ENCODE results near the gene RBBP7.

Gene RBBP7

GRCh38 chrX:16852617-16853179, 17.5 kb downstream of the RBBP7 start:
- ChIA-PET POLR2A (interaction anchor here (0.7 kb wide), 1 partner anchor 12 kb away, joined by 3 read pairs; no protein-coding TSS in a partner anchor), CTCF (no interaction called here)
- DNase-seq, result no peak
- WGBS (ENCODE audit: insufficient coverage), result 95% methylated on average over 8 of the region's 12 CpGs
- Histone ChIP-seq H3K27me3 (replicated peaks in 2 of 5; ENCODE audit: control insufficient read depth in 4 of 5, insufficient read depth in 5 of 5, low read length in 4 of 5) (peaks cover 0 to 39% (median 0%) of the 10 kb centered on the region in 5 experiments), H3K4me3 (ENCODE audit: control insufficient read depth in 1 of 7, extremely low read depth in 1 of 7, insufficient read depth in 4 of 7, low read depth in 2 of 7, low read length in 6 of 7) (no peak overlapping the region), H3K9me3 (ENCODE audit: control extremely low read depth in 1 of 5, control insufficient read depth in 4 of 5, insufficient read depth in 2 of 5, low read depth in 1 of 5, low read length in 4 of 5) (peaks cover 0 to 5% (median 0%) of the 10 kb centered on the region in 5 experiments), H3K4me1 (ENCODE audit: control extremely low read depth in 1 of 4, control insufficient read depth in 4 of 4, insufficient read depth in 4 of 4, low read length in 3 of 4) (no peaks in the 10 kb centered on the region), H3K36me3 (ENCODE audit: control insufficient read depth in 4 of 4, insufficient read depth in 4 of 4, low read length in 3 of 4) (peaks cover 11 to 69% (median 25%) of the 10 kb centered on the region in 4 experiments), H3K27ac (ENCODE audit: insufficient read depth in 1 of 2, low read depth in 1 of 2, low read length in 2 of 2, poor library complexity in 1 of 2, severe bottlenecking in 2 of 2) (no peak overlapping the region)

- H3K4me3 ChIP-seq (ENCODE audit: control insufficient read depth in 1 of 7, extremely low read depth in 1 of 7, insufficient read depth in 4 of 7, low read depth in 2 of 7, low read length in 6 of 7), result no peak overlapping the region
- peaks cover 9 to 65% (median 22%) of the 10 kb centered on the region in 4 experiments for H3K36me3 ChIP-seq (ENCODE audit: control insufficient read depth in 4 of 4, insufficient read depth in 4 of 4, low read length in 3 of 4)
- peaks cover 0 to 34% (median 0%) of the 10 kb centered on the region in 5 experiments for H3K27me3 ChIP-seq (replicated peaks in 2 of 5; ENCODE audit: control insufficient read depth in 4 of 5, insufficient read depth in 5 of 5, low read length in 4 of 5)
- no peak overlapping the region for H3K27ac ChIP-seq (ENCODE audit: insufficient read depth in 1 of 2, low read depth in 1 of 2, low read length in 2 of 2, poor library complexity in 1 of 2, severe bottlenecking in 2 of 2)
- DNase-seq, result no peak
- ChIA-PET CTCF (no interaction called here), POLR2A (no interaction called here)
- no CpG with 5 or more reads among the region's 3 CpGs for WGBS (ENCODE audit: insufficient coverage)
- peaks cover 0 to under 1% (median 0%) of the 10 kb centered on the region in 5 experiments for H3K9me3 ChIP-seq (ENCODE audit: control extremely low read depth in 1 of 5, control insufficient read depth in 4 of 5, insufficient read depth in 2 of 5, low read depth in 1 of 5, low read length in 4 of 5)
- no peaks in the 10 kb centered on the region for H3K4me1 ChIP-seq (ENCODE audit: control extremely low read depth in 1 of 4, control insufficient read depth in 4 of 4, insufficient read depth in 4 of 4, low read length in 3 of 4)
These were observed 18.3 kb downstream of the RBBP7 start for GRCh38 chrX:16851827-16852226.

- Histone ChIP-seq H3K36me3 (ENCODE audit: control insufficient read depth in 4 of 4, insufficient read depth in 4 of 4, low read length in 3 of 4) (peaks cover 9 to 64% (median 21%) of the 10 kb centered on the region in 4 experiments), H3K4me1 (ENCODE audit: control extremely low read depth in 1 of 4, control insufficient read depth in 4 of 4, insufficient read depth in 4 of 4, low read length in 3 of 4) (no peaks in the 10 kb centered on the region), H3K27ac (ENCODE audit: insufficient read depth in 1 of 2, low read depth in 1 of 2, low read length in 2 of 2, poor library complexity in 1 of 2, severe bottlenecking in 2 of 2) (no peak overlapping the region), H3K4me3 (ENCODE audit: control insufficient read depth in 1 of 7, extremely low read depth in 1 of 7, insufficient read depth in 4 of 7, low read depth in 2 of 7, low read length in 6 of 7) (no peak overlapping the region), H3K9me3 (ENCODE audit: control extremely low read depth in 1 of 5, control insufficient read depth in 4 of 5, insufficient read depth in 2 of 5, low read depth in 1 of 5, low read length in 4 of 5) (no peaks in the 10 kb centered on the region), H3K27me3 (replicated peaks in 2 of 5; ENCODE audit: control insufficient read depth in 4 of 5, insufficient read depth in 5 of 5, low read length in 4 of 5) (peaks cover 0 to 37% (median 0%) of the 10 kb centered on the region in 5 experiments)
- no CpG with 5 or more reads among the region's 1 CpG for WGBS (ENCODE audit: insufficient coverage)
- CTCF ChIA-PET, result interaction anchor here (1.1 kb wide), 1 partner anchor 9 kb away, joined by 3 read pairs; no protein-coding TSS in a partner anchor
- POLR2A ChIA-PET, result no interaction called here
- no peak for DNase-seq
These were observed 18.7 kb downstream of the RBBP7 start for GRCh38 chrX:16851421-16851820.

GRCh38 chrX:16848541-16848940, 21.6 kb downstream of the RBBP7 start:
- Histone ChIP-seq H3K36me3 (ENCODE audit: control insufficient read depth in 4 of 4, insufficient read depth in 4 of 4, low read length in 3 of 4) (peaks cover 14 to 62% (median 32%) of the 10 kb centered on the region in 4 experiments), H3K27ac (ENCODE audit: insufficient read depth in 1 of 2, low read depth in 1 of 2, low read length in 2 of 2, poor library complexity in 1 of 2, severe bottlenecking in 2 of 2) (no peak overlapping the region), H3K4me1 (ENCODE audit: control extremely low read depth in 1 of 4, control insufficient read depth in 4 of 4, insufficient read depth in 4 of 4, low read length in 3 of 4) (no peaks in the 10 kb centered on the region), H3K4me3 (ENCODE audit: control insufficient read depth in 1 of 7, extremely low read depth in 1 of 7, insufficient read depth in 4 of 7, low read depth in 2 of 7, low read length in 6 of 7) (no peak overlapping the region), H3K27me3 (replicated peaks in 2 of 5; ENCODE audit: control insufficient read depth in 4 of 5, insufficient read depth in 5 of 5, low read length in 4 of 5) (peaks cover 0 to 38% (median 0%) of the 10 kb centered on the region in 5 experiments), H3K9me3 (ENCODE audit: control extremely low read depth in 1 of 5, control insufficient read depth in 4 of 5, insufficient read depth in 2 of 5, low read depth in 1 of 5, low read length in 4 of 5) (no peaks in the 10 kb centered on the region)
- POLR2A ChIA-PET, result no interaction called here
- DNase-seq, result no peak
- CTCF ChIA-PET, result interaction anchor here (2.9 kb wide), 1 partner anchor 34 kb away, joined by 8 read pairs; no protein-coding TSS in a partner anchor
- 82% methylated on average over 6 of the region's 6 CpGs for WGBS (ENCODE audit: insufficient coverage)

GRCh38 chrX:16845686-16846085, 24.5 kb downstream of the RBBP7 start:
- no CpG with 5 or more reads among the region's 2 CpGs for WGBS (ENCODE audit: insufficient coverage)
- H3K27me3 ChIP-seq (replicated peaks in 2 of 5; ENCODE audit: control insufficient read depth in 4 of 5, insufficient read depth in 5 of 5, low read length in 4 of 5), result peaks cover 0 to 27% (median 0%) of the 10 kb centered on the region in 5 experiments
- ChIA-PET POLR2A (no interaction called here), CTCF (interaction anchor here (2.9 kb wide), 1 partner anchor 37 kb away, joined by 8 read pairs; no protein-coding TSS in a partner anchor)
- no peak overlapping the region for H3K27ac ChIP-seq (ENCODE audit: insufficient read depth in 1 of 2, low read depth in 1 of 2, low read length in 2 of 2, poor library complexity in 1 of 2, severe bottlenecking in 2 of 2)
- no peak for DNase-seq
- H3K4me3 ChIP-seq (ENCODE audit: control insufficient read depth in 1 of 7, extremely low read depth in 1 of 7, insufficient read depth in 4 of 7, low read depth in 2 of 7, low read length in 6 of 7), result no peak overlapping the region
- H3K9me3 ChIP-seq (ENCODE audit: control extremely low read depth in 1 of 5, control insufficient read depth in 4 of 5, insufficient read depth in 2 of 5, low read depth in 1 of 5, low read length in 4 of 5), result no peaks in the 10 kb centered on the region
- no peaks in the 10 kb centered on the region for H3K4me1 ChIP-seq (ENCODE audit: control extremely low read depth in 1 of 4, control insufficient read depth in 4 of 4, insufficient read depth in 4 of 4, low read length in 3 of 4)
- peaks cover 6 to 57% (median 34%) of the 10 kb centered on the region in 4 experiments for H3K36me3 ChIP-seq (ENCODE audit: control insufficient read depth in 4 of 4, insufficient read depth in 4 of 4, low read length in 3 of 4)

- Histone ChIP-seq H3K27me3 (replicated peaks in 2 of 5; ENCODE audit: control insufficient read depth in 4 of 5, insufficient read depth in 5 of 5, low read length in 4 of 5) (peaks cover 0 to 21% (median 0%) of the 10 kb centered on the region in 5 experiments), H3K4me3 (ENCODE audit: control insufficient read depth in 1 of 7, extremely low read depth in 1 of 7, insufficient read depth in 4 of 7, low read depth in 2 of 7, low read length in 6 of 7) (no peak overlapping the region), H3K9me3 (ENCODE audit: control extremely low read depth in 1 of 5, control insufficient read depth in 4 of 5, insufficient read depth in 2 of 5, low read depth in 1 of 5, low read length in 4 of 5) (no peaks in the 10 kb centered on the region), H3K4me1 (ENCODE audit: control extremely low read depth in 1 of 4, control insufficient read depth in 4 of 4, insufficient read depth in 4 of 4, low read length in 3 of 4) (no peaks in the 10 kb centered on the region), H3K27ac (ENCODE audit: insufficient read depth in 1 of 2, low read depth in 1 of 2, low read length in 2 of 2, poor library complexity in 1 of 2, severe bottlenecking in 2 of 2) (no peak overlapping the region), H3K36me3 (ENCODE audit: control insufficient read depth in 4 of 4, insufficient read depth in 4 of 4, low read length in 3 of 4) (peaks cover 10 to 62% (median 32%) of the 10 kb centered on the region in 4 experiments)
- CTCF ChIA-PET, result no interaction called here
- WGBS (ENCODE audit: insufficient coverage), result 83% methylated on average over 1 of the region's 3 CpGs
- POLR2A ChIA-PET, result no interaction called here
- no peak for DNase-seq
These were observed 26.8 kb downstream of the RBBP7 start for GRCh38 chrX:16843208-16843909.

GRCh38 chrX:16842684-16843083, 27.5 kb downstream of the RBBP7 start:
- DNase-seq, result no peak
- ChIA-PET POLR2A (interaction anchor here (0.6 kb wide), 1 partner anchor 25 kb away, joined by 3 read pairs; no protein-coding TSS in a partner anchor), CTCF (interaction anchor here (1.3 kb wide), 1 partner anchor 16 kb away, joined by 3 read pairs; no protein-coding TSS in a partner anchor)
- no peaks in the 10 kb centered on the region for H3K9me3 ChIP-seq (ENCODE audit: control extremely low read depth in 1 of 5, control insufficient read depth in 4 of 5, insufficient read depth in 2 of 5, low read depth in 1 of 5, low read length in 4 of 5)
- H3K36me3 ChIP-seq (ENCODE audit: control insufficient read depth in 4 of 4, insufficient read depth in 4 of 4, low read length in 3 of 4), result peaks cover 7 to 61% (median 33%) of the 10 kb centered on the region in 4 experiments
- H3K27me3 ChIP-seq (replicated peaks in 2 of 5; ENCODE audit: control insufficient read depth in 4 of 5, insufficient read depth in 5 of 5, low read length in 4 of 5), result peaks cover 0 to 19% (median 0%) of the 10 kb centered on the region in 5 experiments
- no peaks in the 10 kb centered on the region for H3K4me1 ChIP-seq (ENCODE audit: control extremely low read depth in 1 of 4, control insufficient read depth in 4 of 4, insufficient read depth in 4 of 4, low read length in 3 of 4)
- no peak overlapping the region for H3K4me3 ChIP-seq (ENCODE audit: control insufficient read depth in 1 of 7, extremely low read depth in 1 of 7, insufficient read depth in 4 of 7, low read depth in 2 of 7, low read length in 6 of 7)
- WGBS (ENCODE audit: insufficient coverage), result 100% methylated on average over 3 of the region's 3 CpGs
- H3K27ac ChIP-seq (ENCODE audit: insufficient read depth in 1 of 2, low read depth in 1 of 2, low read length in 2 of 2, poor library complexity in 1 of 2, severe bottlenecking in 2 of 2), result no peak overlapping the region
